IPS-NIHi7 (cell line): ENCODE results near the gene LEMD2.

Experiments used
- DNase-seq: peaks from one replicate; pipeline ENCODE4 v3.0.0; 2012; ENCODE audit warnings: mixed read lengths; ENCODE audit errors: extremely low spot score

The LEMD2 gene

DNA sequence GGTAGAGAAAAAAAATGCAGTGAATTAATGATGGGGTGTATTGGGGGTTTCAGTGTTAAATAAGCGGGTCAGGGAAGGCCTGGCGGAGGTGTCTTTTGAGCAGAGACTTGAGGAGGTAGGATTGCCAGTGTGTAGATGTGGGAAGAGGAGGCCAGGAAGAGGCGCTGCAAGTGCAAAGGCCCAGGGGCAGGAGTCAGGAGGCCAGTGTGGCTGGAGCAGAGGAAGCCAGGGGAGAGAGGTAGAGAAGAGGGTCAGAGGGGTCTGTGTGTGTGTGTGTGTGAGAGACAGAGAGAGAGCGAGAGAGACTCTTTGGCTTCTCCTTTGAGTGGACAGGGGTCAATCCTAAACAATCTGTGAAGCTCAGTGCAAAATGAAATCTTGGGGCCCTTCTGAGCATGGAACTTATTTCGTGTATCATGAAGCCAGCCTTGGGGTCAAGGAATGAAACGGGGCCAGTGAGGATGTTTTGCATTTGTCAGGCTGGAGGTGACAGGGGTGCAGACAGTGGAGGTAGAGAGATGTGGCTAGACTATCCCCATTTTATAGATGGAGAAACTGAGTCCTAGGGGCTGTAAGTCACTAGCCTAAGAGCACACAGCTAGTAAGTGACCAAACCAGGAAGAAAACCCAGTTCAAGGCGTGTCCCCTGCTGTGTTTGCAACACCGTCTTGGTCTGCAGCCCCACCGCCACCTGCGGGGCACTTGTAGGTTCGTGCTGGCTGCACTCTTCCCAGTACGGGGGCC lies 32.5 kb downstream of the LEMD2 start:
- DNase-seq, result no peak

DNA sequence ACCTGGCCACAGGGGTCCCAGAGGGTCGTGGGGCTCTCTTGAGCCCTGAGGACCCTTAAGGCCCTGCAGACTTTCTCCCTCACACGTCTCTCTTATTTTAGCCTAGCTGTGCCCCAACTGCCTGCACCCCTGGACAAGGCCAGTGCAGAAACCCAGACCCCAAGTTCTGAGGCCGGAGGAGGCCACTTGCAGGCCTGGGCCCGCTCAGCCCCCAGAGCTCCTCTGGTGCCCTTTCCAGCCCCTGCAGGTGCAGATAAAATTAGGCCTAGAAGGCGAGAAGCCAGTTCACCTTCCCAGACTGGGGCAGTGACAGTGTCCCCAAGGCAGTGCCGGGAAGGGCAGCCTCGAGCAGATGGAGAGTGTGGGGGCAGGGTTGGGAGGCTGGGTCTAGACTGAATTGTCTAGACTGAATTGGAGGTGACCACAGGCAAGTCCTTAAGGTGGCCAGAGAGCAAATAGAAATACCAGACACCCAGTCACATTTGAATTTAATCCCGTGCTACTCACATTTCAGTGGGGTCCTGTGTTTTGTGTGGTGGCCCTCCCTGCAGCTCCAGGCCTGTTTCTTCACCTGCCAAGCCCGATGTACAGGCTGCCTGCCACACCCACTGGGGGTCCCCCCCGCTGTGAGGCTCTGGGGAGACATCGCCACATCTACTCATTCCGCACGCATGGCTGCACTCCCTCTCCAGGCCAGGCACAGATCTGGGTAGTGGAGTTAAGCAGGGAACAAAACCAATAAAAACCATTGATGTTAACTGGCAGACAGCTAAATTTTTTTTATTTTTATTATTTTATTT lies 33.7 kb downstream of the LEMD2 start:
- no peak for DNase-seq

DNA sequence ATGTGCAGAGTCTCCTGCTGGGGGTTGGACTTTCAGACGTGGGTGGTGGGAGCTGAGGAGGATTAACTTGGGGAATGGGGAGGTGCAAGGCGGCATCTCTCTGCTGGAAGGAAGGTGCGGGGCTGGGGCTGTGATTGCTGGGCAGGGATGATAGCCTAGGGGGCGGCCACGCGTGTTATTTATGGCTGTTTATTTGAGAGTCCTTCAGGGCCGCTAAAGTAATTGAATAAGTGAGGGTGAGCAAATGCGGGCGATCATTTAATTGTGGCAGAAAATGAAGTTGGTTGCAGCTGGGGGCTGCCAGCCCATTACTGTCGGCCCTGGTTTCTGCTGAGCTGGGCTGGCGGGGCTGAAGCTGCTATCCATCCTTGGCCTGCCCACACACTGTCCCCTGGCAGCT lies 34.7 kb downstream of the LEMD2 start:
- DNase-seq, result no peak

DNA sequence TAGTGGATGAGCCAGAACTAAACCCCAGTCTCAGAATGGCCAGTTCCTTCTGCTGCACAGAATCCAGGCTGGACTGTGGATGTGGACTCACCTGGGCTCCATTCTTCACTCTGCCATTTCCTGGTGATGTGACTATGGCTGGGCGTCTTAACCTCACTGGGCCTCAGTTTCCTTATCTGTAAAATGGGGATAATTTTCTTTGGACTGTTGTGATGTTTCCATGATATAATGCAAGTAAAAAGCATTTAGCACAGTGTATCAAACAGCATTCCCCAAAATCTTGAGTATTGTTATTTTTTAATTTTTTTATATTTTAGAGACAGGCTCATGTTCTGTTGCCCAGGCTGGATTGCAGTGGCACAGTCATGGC lies 36.3 kb downstream of the LEMD2 start:
- no peak for DNase-seq

DNA sequence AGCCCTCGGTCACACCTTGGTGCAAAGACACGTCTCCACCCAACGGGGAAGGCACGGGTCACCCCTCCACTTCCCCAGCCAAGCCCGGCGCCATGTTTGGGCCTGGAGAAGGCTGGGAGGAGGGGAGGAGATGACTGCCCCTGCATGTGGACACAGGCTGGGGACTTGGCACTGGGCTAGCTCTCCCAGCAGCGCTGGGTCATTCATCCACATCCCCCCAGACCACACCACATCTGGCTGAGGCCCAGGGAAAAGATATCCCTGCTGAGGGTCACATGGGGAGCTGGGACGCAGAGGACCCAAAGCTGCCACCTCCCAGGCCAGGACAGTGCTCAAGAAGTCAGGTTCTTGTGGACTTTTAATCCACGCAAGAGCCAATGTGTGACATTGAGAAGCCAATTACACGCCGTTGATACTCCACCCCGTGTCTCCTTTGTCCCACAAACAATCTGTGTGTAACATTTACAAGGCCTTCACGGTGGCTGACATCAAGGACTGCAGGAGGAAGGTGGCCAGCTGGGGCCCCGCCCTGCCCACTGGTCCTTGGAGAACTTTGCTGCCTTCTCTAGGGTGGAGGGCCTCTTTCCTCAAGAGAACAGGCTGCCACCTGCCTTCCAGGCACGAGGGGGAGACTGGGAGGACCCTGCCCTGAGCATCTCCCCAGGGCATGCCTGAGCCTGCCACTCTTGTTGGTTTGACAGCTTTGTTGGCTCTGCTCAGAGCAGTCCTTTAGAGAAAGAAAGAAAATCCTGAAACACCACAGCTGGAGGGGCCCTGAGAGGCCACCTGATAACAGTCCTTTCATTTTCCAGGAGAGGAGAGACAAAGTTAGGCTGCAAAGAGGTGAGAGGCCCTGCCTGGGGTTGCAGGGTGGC lies 36.9 kb downstream of the LEMD2 start:
- DNase-seq, result no peak

DNA sequence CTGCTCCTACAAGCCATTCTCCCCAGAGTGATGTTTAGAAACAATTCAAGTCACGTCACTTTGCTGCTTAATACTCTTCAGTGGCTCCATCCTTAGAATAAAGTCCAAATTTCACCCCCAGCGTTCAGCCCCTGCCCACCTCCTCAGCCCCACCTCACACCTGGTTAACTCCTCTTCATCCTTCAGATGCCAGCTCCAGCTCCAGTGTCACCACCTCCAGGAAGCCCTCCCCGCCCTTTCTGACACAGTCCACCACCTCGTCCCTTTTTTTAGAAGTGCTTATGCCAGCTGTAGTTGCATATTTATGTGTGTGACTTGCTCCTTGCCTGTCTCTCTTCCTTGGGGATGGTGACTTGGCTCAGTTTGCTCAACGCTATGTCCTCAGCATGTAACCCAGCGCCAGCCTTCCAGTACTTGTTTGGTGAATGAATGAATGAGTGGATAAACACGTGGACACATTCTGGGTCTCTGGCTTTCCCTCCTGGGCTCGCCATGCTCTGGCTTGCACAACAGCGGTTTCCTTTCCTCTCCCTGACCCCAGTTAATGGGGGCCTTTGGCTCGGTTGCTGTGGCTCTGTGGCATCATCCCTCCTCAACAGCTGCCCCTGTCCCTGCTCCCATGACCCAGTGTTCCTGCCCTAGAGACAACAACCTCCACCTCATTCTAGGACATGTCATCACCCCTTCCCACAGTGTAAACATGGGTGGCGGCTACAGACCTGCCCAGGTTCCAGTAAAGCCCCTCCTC lies 38.5 kb downstream of the LEMD2 start:
- DNase-seq, result no peak

DNA sequence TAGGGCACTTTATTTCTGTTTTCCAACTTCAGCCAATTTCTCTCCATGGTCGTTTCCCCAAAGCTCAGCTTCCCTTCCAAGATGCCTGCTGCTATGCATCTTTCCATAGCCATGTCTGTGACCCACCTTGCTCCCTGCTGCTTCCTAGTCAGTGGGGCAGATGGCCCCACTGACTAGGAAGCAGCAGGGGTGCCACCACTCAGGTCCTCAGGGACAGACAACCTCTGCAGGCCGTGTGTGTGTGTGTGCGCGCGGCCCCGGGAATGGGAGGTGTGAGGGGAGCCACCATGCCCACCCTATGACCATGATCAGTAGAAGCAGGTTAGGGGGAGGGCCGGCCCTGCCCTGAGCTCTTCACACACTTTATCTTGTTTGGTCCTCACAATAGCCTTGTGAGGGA lies 39.5 kb downstream of the LEMD2 start:
- no peak for DNase-seq

DNA sequence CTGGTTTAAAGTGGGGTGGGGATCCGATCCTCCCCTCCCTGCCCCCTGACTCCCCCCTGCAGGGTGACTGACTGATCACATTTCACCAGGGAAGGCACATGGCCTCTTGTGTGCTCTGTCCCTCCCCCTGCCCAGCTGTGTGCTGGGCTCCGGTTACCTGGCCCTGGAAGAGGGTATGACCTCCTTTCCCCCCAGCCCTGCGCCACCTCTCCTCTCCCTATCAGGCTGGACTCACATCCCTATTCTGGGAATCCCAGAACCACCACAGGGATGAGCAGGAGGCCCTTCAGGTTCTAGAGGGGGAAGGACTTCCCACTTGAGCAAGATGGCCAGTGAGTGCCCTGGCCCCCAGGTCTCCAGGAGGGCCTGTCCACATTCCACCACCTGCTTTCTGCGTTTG lies 40.1 kb downstream of the LEMD2 start:
- no peak for DNase-seq

DNA sequence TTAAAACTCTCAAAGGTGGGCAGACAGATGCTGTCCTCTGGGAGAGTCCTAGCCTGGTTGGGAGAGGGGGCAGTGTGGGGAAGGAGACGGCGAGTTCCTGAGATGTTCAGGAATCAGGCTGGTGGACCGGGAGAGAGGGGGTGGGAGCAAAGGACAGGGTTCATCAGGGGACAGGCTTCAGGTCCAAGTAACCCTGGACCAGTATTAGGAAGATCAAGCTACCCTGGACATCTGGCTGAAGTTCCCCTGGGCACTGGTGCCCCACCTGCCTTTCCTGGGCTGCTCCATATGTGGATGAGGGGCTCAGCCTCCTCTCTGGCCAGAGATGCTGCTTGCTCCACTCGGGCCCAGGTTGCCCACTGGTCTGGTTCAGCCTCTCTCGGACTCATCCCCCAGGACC lies 41.1 kb downstream of the LEMD2 start:
- no peak for DNase-seq

DNA sequence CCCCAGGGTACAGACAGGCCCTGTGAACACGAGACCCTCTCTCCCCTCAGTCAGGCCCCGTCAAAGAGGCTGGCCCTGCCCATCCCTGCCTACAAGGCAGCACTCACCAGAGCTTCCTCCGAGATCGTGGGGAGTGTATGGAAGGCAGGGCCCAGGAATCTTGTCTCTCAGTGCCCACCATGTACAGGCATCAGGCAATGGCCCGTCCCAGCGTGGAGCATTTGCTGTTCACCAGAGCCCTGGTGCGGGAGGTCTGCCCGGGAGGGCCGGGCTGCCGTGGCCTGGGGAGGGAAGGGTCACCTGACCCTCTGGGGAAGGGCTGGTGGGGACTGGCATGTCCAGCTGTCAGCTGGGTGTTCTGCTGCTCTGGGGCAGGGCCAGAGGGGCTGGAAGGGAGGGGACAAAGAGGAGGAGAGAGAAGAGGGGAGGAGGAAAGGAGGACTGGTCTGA lies 42.3 kb downstream of the LEMD2 start, which contains the start of gene IP6K3:
Gene IP6K3 (minus strand): TSS at position 255 of the 450 bp plus-strand sequence. CDS start 11,429 bp downstream, outside the sequence.
- no peak for DNase-seq

DNA sequence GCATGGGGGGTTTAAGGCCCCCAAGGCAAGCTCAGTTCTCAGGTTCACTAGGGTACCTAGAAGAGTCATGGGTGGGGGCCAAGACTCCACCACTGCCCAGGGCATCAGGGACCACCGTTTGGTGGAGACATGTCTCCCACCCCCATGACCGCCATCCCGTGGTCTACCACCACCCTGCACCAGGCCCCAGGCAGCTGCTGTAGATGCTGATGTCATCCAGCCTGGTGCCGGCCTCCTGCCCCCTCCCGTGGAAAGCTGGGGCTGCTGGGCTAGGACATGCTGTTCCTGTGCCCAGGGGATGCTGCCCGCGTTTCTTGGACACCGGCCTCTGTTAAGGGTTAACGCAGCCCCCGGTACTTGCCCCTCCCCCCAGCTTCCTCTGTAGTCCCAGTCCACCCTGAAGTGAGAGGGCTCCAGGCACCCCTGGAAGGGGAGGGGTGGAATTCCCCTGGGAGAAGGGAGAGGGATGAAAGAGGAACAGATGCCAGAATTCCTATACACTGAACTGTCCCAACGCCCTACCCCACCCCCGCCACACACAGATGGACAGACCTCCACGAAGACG lies 42.8 kb downstream of the LEMD2 start:
- DNase-seq, result peak; percentile 58

DNA sequence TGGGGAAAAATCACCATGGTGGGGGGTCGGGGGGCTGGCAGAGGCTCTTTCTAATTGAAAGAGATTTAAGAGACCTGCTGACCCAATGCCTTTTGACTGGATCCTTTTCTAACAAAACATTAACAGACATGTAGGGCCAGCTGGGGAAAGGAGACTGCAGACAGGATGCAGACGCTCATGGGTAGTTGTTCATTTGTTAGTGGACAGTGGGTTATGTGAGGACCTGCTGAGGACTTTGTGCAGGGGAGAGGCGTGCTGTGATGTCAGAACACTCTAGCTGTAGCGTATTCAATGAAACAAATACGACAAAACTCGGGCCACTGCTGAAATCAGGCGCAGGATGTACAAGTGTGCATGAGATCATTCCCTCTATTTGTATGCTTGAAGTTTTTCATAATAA lies 43.4 kb downstream of the LEMD2 start:
- DNase-seq, result no peak

DNA sequence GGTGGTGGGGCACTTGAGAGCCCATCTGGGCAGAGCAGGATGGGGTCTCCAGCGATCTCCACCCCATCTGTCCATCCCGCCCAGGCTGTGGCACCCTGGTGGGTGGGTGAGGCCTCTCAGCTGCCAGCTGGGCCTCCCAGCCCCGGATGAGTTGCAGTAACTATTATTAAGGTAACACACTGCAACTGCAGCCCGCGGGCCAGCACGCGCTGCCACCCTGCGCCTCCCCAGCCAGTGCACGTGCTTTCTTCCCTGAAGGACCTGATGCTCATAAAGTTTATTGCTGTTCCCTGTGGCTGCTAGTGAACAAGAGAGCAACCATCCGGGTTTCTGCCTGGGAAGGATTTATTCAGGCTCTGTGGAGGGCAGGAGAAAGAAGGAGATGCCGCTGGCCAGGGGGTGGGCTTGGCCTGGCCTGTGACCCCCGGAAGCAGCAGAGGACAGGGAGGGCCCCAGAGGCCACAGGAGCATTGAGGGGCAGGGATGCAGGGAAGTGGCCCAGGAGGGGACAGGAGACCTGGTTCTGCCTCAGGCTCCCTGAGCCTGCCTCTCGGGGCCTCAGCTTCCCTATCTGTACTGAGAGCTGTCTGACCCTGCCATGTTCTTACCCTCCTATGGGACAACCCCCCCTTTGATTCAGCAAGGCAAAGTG lies 43.9 kb downstream of the LEMD2 start:
- no peak for DNase-seq

DNA sequence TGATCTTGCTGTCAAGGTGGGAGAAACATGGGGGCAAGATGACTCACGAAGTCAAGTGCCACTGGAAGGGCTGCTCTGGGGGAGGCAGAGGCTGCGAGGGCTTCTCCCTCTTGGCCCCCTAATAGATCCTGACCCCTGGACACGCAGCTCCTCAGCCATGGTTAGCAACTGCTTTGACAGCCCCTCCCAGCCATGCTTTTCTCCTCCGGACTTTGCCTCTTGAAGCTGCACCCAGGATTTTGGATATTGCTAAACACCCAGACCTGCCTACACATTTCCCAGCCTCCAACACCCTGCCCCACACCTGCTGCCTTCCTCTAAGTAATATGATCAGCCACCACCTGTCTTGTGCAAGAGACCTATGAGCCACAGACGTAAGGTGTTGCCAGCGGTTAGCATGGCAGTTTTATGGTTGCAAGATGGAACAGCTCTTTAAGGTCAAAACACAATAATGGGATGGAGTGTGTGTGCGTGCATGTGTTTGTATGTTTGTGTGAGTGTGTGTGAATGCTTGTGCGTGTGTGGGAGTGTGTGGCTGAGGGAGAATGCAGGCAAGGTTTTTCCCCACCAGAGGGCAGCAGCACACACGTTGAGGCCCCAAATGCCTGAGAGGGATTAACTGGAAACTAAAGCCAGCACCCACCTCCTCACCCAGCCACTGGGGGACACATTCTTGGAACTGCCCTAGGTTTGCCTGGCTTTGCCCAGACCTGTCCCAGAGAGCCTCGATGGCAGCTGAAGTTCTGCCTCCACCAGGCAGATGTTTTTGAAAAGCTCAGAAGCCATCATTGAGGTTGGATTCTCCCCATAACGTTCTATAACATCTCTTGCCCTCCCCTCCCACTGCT lies 44.7 kb downstream of the LEMD2 start:
- DNase-seq, result peak; percentile 91

DNA sequence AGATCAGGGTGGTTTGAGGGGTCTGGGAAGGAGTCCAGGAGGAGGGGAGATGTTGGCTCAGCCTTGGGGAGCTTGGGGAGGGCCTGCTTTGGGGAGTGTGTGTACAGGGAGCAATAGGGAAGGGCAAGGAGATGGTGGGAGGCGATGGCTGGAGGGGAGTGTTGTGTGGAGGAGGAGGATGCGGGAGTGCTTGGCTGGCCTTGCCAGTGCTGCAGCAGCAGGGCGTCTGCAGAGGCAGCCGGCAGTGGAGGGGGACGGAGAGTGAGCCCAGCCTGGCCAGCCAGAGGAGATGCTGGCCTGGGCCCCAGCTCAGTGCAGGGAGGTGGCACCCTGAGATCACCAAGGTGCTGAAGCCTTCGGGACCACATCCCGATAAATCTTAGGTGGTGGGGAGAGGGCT lies 46.1 kb downstream of the LEMD2 start:
- DNase-seq, result no peak

DNA sequence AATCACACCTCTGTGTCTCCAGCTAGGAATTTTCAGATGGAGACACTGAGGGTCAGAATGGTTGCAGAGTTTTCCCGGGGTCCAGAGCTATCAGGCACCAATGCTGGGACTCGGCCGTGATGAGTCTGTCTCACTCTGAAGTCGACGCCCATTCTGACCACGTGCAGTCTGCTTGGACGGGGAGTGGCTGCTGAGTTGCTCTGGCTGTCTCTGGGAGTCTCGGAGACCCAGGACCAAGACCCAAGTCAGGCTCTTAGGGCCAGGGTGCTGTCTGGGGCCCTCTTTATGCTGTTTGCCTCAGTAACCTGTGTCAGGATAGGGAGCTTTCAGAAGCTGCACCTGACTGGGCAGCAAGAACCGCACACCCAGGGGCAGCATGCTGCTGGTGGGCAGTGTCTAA lies 46.8 kb downstream of the LEMD2 start:
- no peak for DNase-seq

DNA sequence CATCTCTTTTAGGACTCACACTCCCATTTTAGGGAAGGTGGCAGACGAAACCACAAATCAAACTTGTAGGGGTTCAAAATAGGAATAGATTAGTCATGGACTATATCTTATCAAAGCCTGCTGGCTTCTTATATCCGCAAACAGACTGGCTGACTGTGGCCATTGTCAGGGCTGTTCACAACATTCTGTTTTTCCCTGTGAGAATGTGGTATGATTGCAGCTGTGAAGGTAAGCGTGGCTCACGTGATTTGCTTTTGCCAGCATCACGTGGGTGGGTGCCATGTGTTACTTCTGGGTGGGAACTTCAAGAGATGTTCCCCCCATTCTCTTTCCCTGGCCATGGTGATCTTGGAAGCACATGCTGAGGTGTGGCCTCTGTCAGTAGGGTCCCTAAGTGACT lies 48.1 kb downstream of the LEMD2 start:
- no peak for DNase-seq

DNA sequence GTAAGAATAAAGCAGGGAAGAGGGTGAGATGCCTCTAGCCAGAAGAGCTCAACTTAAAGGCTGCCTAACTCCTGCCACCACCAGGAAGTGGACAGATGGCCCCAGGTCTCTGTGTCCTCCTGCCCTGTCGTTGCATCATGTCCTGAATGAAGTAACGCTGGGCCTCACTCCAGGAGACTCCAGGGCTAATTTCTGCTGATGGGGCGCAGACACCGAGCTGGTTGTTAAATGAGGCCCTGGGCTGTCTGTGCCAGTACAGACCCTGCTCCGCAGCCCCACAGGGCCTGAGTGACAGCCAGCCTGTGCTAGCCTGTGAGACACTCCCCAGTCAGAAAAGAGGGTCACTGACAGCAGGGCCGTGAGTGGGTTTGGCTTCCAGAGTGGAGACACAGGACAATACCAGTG lies 48.7 kb downstream of the LEMD2 start:
- no peak for DNase-seq

DNA sequence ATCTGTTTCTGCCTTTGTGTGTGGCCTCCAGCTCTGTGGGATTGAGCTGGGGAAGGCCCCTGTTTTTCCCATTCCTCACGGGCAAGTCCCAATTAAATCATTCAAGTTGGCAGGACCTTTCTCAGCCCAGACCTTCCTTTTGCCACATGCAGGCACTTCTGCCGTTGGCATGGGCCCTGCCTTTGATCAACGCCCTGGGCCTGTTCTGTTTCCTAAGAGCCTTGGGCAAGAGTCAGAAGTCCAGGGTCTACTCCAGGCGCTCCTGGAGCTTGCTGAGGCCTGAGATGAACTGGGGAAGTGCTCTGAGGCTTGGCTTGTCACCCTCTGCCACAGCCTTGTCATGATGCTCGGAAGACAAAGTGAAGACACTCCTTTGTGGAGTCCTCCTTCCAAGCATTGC lies 49.4 kb downstream of the LEMD2 start:
- DNase-seq, result no peak

DNA sequence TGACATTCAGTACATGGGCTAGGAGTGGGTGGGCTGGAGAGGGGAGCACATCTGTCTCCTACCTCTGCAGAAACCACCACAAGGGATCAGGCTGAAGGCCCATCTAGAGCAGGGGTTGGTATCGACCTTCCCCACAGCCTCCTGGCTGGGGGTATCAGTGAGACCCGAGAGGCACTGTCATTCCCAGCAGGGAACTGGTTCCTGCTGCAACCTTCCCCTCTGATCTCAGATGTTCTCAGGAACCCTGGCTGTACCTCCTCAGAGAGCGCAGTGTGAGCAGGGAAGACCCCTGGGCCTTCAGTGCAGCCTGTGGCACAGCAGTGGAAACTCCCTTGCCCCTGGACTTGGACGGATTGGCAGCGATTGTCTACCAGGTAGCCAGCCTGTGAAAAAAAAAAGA lies 50.1 kb downstream of the LEMD2 start:
- DNase-seq, result no peak
